ENCODE measurements around the gene SNX8.

GRCh38 chr7:2245883-2246675 lies 68.2 kb downstream of the SNX8 start:
- TF ChIP-seq ZNF436 (CRISPR knock-in tag; IDR thresholded peaks at IDR 0.05) (no peak), TCF7 (IDR thresholded peaks at IDR 0.05; ENCODE audit: borderline replicate concordance) (no peak), CEBPZ (IDR thresholded peaks at IDR 0.05; ENCODE audit: borderline replicate concordance, low read depth, low read length) (no peak), NR2C2 (CRISPR knock-in tag; IDR thresholded peaks at IDR 0.05) (no peak), NR2C2 (tag; IDR thresholded peaks at IDR 0.05) (no peak), CTCF (IDR thresholded peaks at IDR 0.05 in 2 of 3, conservative IDR thresholded peaks at IDR 0.05 in 1 of 3; ENCODE audit: insufficient read depth in 2 of 3, low read depth in 1 of 3, low read length in 3 of 3) (no peak)

Data from K562 (cell line).